ENCODE results near the gene C1S.

Gene C1S

GRCh38 chr12:7061596-7061995 lies 1.1 kb downstream of the C1S start:
- peak overlapping the region; percentile 63 for H3K4me3 ChIP-seq (ENCODE audit: low read depth, low read length)
- TF ChIP-seq CTCF (IDR thresholded peaks at IDR 0.05; ENCODE audit: low read depth, low read length): no peak

GRCh38 chr12:7064516-7064915 lies 4.0 kb downstream of the C1S start:
- TF ChIP-seq CTCF (IDR thresholded peaks at IDR 0.05; ENCODE audit: low read depth, low read length): no peak
- H3K4me3 ChIP-seq (ENCODE audit: low read depth, low read length): no peak overlapping the region

GRCh38 chr12:7065073-7065623 lies 4.6 kb downstream of the C1S start:
- H3K4me3 ChIP-seq (ENCODE audit: low read depth, low read length): no peak overlapping the region
- TF ChIP-seq CTCF (IDR thresholded peaks at IDR 0.05; ENCODE audit: low read depth, low read length): no peak

GRCh38 chr12:7066596-7066995 lies 6.1 kb downstream of the C1S start:
- TF ChIP-seq CTCF (IDR thresholded peaks at IDR 0.05; ENCODE audit: low read depth, low read length): no peak

GRCh38 chr12:7067096-7067495 lies 6.6 kb downstream of the C1S start:
- no peak overlapping the region for H3K4me3 ChIP-seq (ENCODE audit: low read depth, low read length)
- TF ChIP-seq CTCF (IDR thresholded peaks at IDR 0.05; ENCODE audit: low read depth, low read length): no peak

More at GRCh38 chr12:7066596-7066995, 6.1 kb downstream of the C1S start:
- H3K4me3 ChIP-seq (ENCODE audit: low read depth, low read length): no peak overlapping the region

GRCh38 chr12:7068240-7068993 lies 7.9 kb downstream of the C1S start:
- no peak overlapping the region for H3K4me3 ChIP-seq (ENCODE audit: low read depth, low read length)
- no peak for TF ChIP-seq CTCF (IDR thresholded peaks at IDR 0.05; ENCODE audit: low read depth, low read length)

GRCh38 chr12:7068994-7069346 lies 8.5 kb downstream of the C1S start:
- no peak for TF ChIP-seq CTCF (IDR thresholded peaks at IDR 0.05; ENCODE audit: low read depth, low read length)
- H3K4me3 ChIP-seq (ENCODE audit: low read depth, low read length): no peak overlapping the region
